ENCODE data around the gene PKP1. TPM values are rescaled to one million over a fixed set of nuclear protein-coding genes. Genes with fewer than 3 reads are reported as not detected.
"Not testable (repeated sequence)": the region's sequence is repeated elsewhere in the genome, so short reads cannot be mapped to it uniquely, and the experiment has no call there.

PKP1 gene
- polyA plus RNA-seq, 3 donors from 2014 or later = not detected

- Mint-ChIP-seq H3K36me3 (no peaks in the 10 kb centered on the region), H3K9me3 (no peaks in the 10 kb centered on the region), H3K4me1 (no peaks in the 10 kb centered on the region), H3K4me3 (no peak overlapping the region), H3K27me3 (ENCODE audit: low read depth in 3 of 3) (peaks cover 0 to 2% (median 0%) of the 10 kb centered on the region in 3 donors), H3K27ac (no peak overlapping the region)
- DNase-seq = peak; percentile 20 to 38 (median 32)
Observed at GRCh38 chr1:201254625-201255478, 28.5 kb upstream of the PKP1 start.

GRCh38 chr1:201255479-201256362, 27.6 kb upstream of the PKP1 start:
- no peaks in the 10 kb centered on the region for H3K9me3 Mint-ChIP-seq
- H3K4me3 Mint-ChIP-seq = no peak overlapping the region
- peaks cover 0 to 2% (median 2%) of the 10 kb centered on the region in 3 donors for H3K27me3 Mint-ChIP-seq (ENCODE audit: low read depth in 3 of 3)
- no peak for DNase-seq
- no peaks in the 10 kb centered on the region for H3K4me1 Mint-ChIP-seq
- H3K27ac Mint-ChIP-seq = no peak overlapping the region
- no peaks in the 10 kb centered on the region for H3K36me3 Mint-ChIP-seq

DNA sequence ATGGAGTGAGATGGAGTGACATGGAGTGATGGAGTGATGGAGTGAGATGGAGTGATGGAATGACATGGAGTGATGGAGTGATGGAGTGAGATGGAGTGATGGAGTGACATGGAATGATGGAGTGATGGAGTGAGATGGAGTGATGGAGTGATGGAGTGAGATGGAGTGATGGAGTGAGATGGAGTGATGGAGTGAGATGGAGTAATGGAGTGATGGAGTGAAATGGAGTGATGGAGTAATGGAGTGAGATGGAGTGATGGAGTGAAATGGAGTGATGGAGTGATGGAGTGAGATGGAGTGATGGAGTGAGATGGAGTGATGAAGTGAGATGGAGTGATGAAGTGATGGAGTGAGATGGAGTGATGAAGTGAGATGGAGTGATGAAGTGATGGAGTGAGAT, 25.2 kb upstream of the PKP1 start:
- H3K4me1 Mint-ChIP-seq; H3K4me3 Mint-ChIP-seq; H3K27ac Mint-ChIP-seq; DNase-seq; H3K9me3 Mint-ChIP-seq; H3K36me3 Mint-ChIP-seq; H3K27me3 Mint-ChIP-seq (ENCODE audit: low read depth in 3 of 3): not testable (repeated sequence)

DNA sequence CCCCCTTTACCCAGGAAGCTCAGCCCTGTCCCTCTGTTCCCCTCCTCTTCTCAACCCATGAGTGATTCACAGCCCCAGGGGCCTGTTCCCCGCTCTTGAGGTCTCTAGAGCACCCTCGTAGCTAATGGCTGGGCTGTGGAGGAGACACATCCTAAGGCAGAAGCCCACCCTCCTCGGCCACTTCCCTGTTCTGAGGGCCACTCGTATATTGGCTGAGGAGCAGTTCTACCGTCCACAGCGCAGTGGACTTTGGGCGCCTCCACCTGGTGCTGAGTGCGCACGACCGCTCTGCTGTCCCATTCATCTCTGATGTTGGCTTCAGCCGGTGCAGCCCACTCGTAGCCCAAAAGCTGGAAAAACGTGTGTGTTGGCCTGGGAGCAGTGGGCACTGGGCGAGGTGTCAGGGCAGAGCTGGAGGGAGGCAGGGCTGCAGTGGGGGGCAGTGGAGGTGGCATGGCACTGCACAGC, 24.5 kb upstream of the PKP1 start:
- Mint-ChIP-seq H3K4me1 (no peaks in the 10 kb centered on the region), H3K4me3 (no peak overlapping the region), H3K27me3 (ENCODE audit: low read depth in 3 of 3) (peaks cover 0 to 4% (median 4%) of the 10 kb centered on the region in 3 donors), H3K9me3 (no peaks in the 10 kb centered on the region), H3K36me3 (no peaks in the 10 kb centered on the region), H3K27ac (no peak overlapping the region)
- no peak for DNase-seq

GRCh38 chr1:201259476-201260235, 23.6 kb upstream of the PKP1 start:
- Mint-ChIP-seq H3K4me1 (no peaks in the 10 kb centered on the region), H3K27me3 (ENCODE audit: low read depth in 3 of 3) (peaks cover 0 to 4% (median 4%) of the 10 kb centered on the region in 3 donors), H3K27ac (no peak overlapping the region), H3K4me3 (no peak overlapping the region), H3K36me3 (no peaks in the 10 kb centered on the region), H3K9me3 (no peaks in the 10 kb centered on the region)
- no peak for DNase-seq

- Mint-ChIP-seq H3K36me3 (no peaks in the 10 kb centered on the region), H3K27ac (no peak overlapping the region), H3K27me3 (ENCODE audit: low read depth in 3 of 3) (peaks cover 0 to 4% (median 4%) of the 10 kb centered on the region in 3 donors), H3K4me1 (no peaks in the 10 kb centered on the region), H3K4me3 (peak overlapping the region in 1 of 5 donors; percentile 55), H3K9me3 (no peaks in the 10 kb centered on the region)
- no peak for DNase-seq
Observed at GRCh38 chr1:201260236-201260590, 23.1 kb upstream of the PKP1 start.

DNA sequence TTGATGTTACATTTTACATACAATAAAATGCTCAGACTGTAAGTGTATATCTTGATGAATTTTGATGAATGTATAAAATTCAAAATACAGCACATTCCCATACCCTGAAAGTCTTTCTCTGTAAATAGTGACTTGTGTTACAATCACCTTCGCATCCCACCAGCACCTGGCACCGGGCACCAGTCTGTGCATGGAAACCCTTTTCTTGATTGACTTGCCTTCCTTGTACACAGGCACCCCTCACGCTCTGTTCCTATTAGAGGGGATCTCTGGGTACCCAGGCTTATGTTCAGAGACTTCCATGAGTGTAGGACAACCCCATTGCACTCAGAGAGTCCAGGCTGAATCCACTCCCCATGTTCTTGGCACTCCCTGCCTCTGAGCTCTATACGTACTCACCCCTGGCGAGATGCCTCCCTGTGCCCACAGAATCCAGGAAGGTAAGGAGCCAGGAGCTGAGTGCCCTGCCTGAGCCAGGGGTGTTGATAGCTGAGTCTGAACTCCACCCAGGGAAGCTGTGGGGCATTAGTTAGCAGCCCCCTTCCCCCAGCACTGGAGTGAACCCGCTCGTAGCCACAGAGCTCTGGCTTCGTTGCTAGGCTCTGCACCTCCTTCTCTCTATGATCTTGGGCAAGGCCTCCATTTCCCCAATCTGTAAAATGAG, 22.5 kb upstream of the PKP1 start:
- no peaks in the 10 kb centered on the region for H3K4me1 Mint-ChIP-seq
- H3K4me3 Mint-ChIP-seq = peak overlapping the region in 1 of 5 donors; percentile 55
- H3K27ac Mint-ChIP-seq = no peak overlapping the region
- no peak for DNase-seq
- peaks cover 0 to 4% (median 4%) of the 10 kb centered on the region in 3 donors for H3K27me3 Mint-ChIP-seq (ENCODE audit: low read depth in 3 of 3)
- no peaks in the 10 kb centered on the region for H3K9me3 Mint-ChIP-seq
- no peaks in the 10 kb centered on the region for H3K36me3 Mint-ChIP-seq

DNA sequence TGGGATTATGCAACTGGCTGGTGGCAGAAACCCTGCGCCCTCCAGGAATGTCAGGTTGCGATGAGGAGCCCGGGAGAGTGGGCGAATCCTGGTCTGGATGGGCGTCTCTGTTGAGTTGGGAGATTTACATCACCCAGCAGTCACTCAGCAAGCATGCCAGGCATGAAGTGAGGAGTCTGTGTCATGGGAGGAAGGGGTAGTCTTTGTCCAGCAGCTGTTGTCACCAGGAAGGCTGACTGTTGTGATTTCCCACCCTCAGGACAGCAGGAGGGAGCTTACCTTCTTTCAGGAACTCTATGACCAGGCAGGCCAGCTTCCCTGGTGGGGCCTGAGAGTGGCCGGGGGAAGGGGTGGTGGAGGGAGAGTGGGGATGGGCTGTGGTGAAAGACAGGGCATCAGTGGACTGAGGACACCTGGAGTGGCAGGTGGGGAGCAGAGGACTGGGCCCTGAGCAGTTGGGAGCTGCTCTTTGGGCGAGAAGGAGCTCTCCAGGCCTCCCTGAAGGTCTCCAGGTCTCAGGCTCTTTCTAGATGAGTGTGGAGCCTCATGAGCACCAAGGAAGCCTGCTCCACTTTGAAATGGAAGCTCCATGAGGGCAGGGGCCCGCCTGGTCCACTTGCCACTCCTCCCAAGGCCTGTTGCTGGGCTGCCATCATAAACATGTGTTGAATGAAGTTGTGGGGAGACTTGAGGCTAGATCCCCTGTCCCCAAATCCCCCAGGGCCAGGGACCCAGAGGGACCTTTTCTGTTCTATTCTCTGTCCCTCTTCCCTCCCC, 21.3 kb upstream of the PKP1 start:
- H3K27ac Mint-ChIP-seq = no peak overlapping the region

GRCh38 chr1:201262963-201263608, 20.2 kb upstream of the PKP1 start:
- Mint-ChIP-seq H3K4me1 (no peaks in the 10 kb centered on the region), H3K4me3 (no peak overlapping the region), H3K27me3 (ENCODE audit: low read depth in 3 of 3) (peaks cover 0 to 4% (median 4%) of the 10 kb centered on the region in 3 donors), H3K36me3 (no peaks in the 10 kb centered on the region), H3K27ac (no peak overlapping the region), H3K9me3 (no peaks in the 10 kb centered on the region)
- DNase-seq = no peak

More for the DNA sequence above, 21.3 kb upstream of the PKP1 start:
- DNase-seq = no peak
- peaks cover 0 to 4% (median 4%) of the 10 kb centered on the region in 3 donors for H3K27me3 Mint-ChIP-seq (ENCODE audit: low read depth in 3 of 3)
- H3K4me3 Mint-ChIP-seq = no peak overlapping the region
- no peaks in the 10 kb centered on the region for H3K9me3 Mint-ChIP-seq
- H3K36me3 Mint-ChIP-seq = no peaks in the 10 kb centered on the region
- H3K4me1 Mint-ChIP-seq = no peaks in the 10 kb centered on the region

GRCh38 chr1:201264072-201264471, 19.2 kb upstream of the PKP1 start:
- H3K4me1 Mint-ChIP-seq = no peaks in the 10 kb centered on the region
- no peak overlapping the region for H3K4me3 Mint-ChIP-seq
- DNase-seq = no peak
- H3K36me3 Mint-ChIP-seq = no peaks in the 10 kb centered on the region
- H3K27me3 Mint-ChIP-seq (ENCODE audit: low read depth in 3 of 3) = peaks cover 0 to 5% (median 4%) of the 10 kb centered on the region in 3 donors
- no peak overlapping the region for H3K27ac Mint-ChIP-seq
- no peaks in the 10 kb centered on the region for H3K9me3 Mint-ChIP-seq

DNA sequence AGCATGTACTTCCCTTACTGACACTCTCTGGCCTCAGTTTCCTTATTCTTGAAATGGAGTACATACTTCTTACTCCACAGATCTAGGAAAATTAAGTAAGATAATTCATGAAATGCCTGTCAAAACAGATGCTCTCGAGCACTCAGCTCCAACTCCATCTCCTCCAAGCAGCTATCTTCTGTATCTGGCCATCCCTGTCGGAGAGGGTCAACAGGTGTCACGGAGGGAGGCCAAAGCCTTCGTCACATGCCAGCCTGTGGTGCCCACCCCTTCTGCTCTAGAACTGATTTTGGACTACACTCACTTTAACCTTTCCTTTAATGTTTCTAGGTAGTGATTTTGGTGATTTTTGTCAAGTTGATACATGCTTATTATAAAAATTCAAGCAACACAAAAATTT, 18.8 kb upstream of the PKP1 start:
- peaks cover 0 to 8% (median 6%) of the 10 kb centered on the region in 3 donors for H3K27me3 Mint-ChIP-seq (ENCODE audit: low read depth in 3 of 3)
- no peaks in the 10 kb centered on the region for H3K9me3 Mint-ChIP-seq
- H3K4me3 Mint-ChIP-seq = no peak overlapping the region
- no peaks in the 10 kb centered on the region for H3K4me1 Mint-ChIP-seq
- no peak overlapping the region for H3K27ac Mint-ChIP-seq
- no peaks in the 10 kb centered on the region for H3K36me3 Mint-ChIP-seq
- no peak for DNase-seq

DNA sequence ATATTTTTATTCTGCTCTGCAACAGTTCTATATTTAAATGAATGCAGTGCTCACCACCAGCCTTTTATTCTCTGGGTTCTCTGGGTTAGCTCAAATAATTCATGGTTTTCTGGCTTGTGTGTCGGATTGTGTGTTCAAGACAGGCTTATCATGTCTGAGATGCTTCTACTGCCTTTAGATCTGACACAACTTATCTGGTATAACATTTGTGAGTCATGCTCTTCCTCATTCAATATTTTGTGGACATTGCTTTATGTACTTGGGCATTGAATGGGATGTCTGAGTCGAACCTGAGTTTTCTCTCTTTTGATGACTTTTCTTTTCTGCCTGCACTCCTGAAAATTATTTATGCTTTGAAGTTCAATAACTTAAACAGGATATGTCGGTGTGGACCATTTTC, 17.6 kb upstream of the PKP1 start:
- no peak for DNase-seq
- H3K4me1 Mint-ChIP-seq = no peaks in the 10 kb centered on the region
- no peaks in the 10 kb centered on the region for H3K36me3 Mint-ChIP-seq
- H3K27me3 Mint-ChIP-seq (ENCODE audit: low read depth in 3 of 3) = peaks cover 0 to 8% (median 4%) of the 10 kb centered on the region in 3 donors
- no peak overlapping the region for H3K27ac Mint-ChIP-seq
- no peaks in the 10 kb centered on the region for H3K9me3 Mint-ChIP-seq
- H3K4me3 Mint-ChIP-seq = no peak overlapping the region

Measured in immature natural killer cell (primary cell).